OCI-LY3 (cell line): ENCODE data around the gene CUX1.
"Not testable (repeated sequence)": the region's sequence is repeated elsewhere in the genome, so short reads cannot be mapped to it uniquely, and the experiment has no call there.

Experiments used
- H2AFZ ChIP-seq: fragments of 200-600, 300-600 bp; shearing (Covaris generic); 2 replicates; pipeline ENCODE4 v1.6.0; 2014; ENCODE audit warnings: antibody characterized with exemption, low read depth, low read length
- H3K27ac ChIP-seq: fragments of 200-600, 300-600 bp; sonication (generic); 2 replicates; pipeline ENCODE4 v1.5.1; 2014; ENCODE audit warnings: mild to moderate bottlenecking, low read length, moderate library complexity, mixed read lengths
- H3K27me3 ChIP-seq: fragments of 200-600, 300-600 bp; sonication (generic); 2 replicates; pipeline ENCODE4 v1.6.1; 2014; ENCODE audit warnings: low read depth, low read length, mixed read lengths
- H3K36me3 ChIP-seq: fragments of 200-600, 300-600 bp; sonication (generic); replicated peaks from 2 replicates; pipeline ENCODE3; 2014; ENCODE audit warnings: low read depth, low read length, mixed read lengths
- H3K4me1 ChIP-seq: fragments of 300-600, 200-600 bp; sonication (generic); 2 replicates; pipeline ENCODE4 v1.6.1; 2014; ENCODE audit warnings: low read length, mixed read lengths
- H3K4me2 ChIP-seq: fragments of 200-600, 300-600 bp; sonication (generic); 2 replicates; pipeline ENCODE4 v1.6.1; 2014; ENCODE audit warnings: low read length, mixed read lengths
- H3K4me3 ChIP-seq: fragments of 300-600, 200-600 bp; sonication (generic); 2 replicates; pipeline ENCODE4 v1.5.1; 2014; ENCODE audit warnings: antibody characterized with exemption, mild to moderate bottlenecking, low read length, moderate library complexity
- H3K79me2 ChIP-seq: fragments of 300-600, 200-600 bp; shearing (Covaris generic); 2 replicates; pipeline ENCODE4 v1.6.1; 2014; ENCODE audit warnings: mild to moderate bottlenecking, low read length, mixed read lengths
- H3K9ac ChIP-seq: fragments of 300-600, 200-600 bp; shearing (Covaris generic); 2 replicates; pipeline ENCODE4 v1.6.0; 2014; ENCODE audit warnings: mild to moderate bottlenecking, low read length, moderate library complexity
- H3K9me3 ChIP-seq: fragments of 200-600, 300-600 bp; shearing (Covaris generic); 2 replicates; pipeline ENCODE4 v1.6.1; 2014; ENCODE audit warnings: low read length, mixed read lengths; ENCODE audit not compliant: insufficient read depth
- H4K20me1 ChIP-seq: fragments of 200-600, 300-600 bp; sonication (generic); 2 replicates; pipeline ENCODE4 v1.6.1; 2016; ENCODE audit warnings: low read length, mixed read lengths; ENCODE audit not compliant: insufficient read depth
- CTCF ChIP-seq: fragments of 200-600, 300-600 bp; sonication (generic); IDR thresholded peaks from 2 replicates; pipeline ENCODE4 v1.5.1; 2014; ENCODE audit warnings: antibody characterized with exemption, low read length, low read depth
- EZH2phosphoT487 ChIP-seq: fragments of 200-600 bp; shearing (Covaris generic); IDR thresholded peaks from 2 replicates; pipeline ENCODE4 v1.6.1; 2018; ENCODE audit warnings: antibody characterized with exemption, mixed run types, low read depth

The CUX1 gene

GRCh38 chr7:101792051-101792681 is 25.3 kb upstream of the CUX1 start:
- no peak overlapping the region for H3K4me2 ChIP-seq
- H3K27ac ChIP-seq = no peak overlapping the region
- H3K4me3 ChIP-seq = no peak overlapping the region

GRCh38 chr7:101792682-101793071 is 24.7 kb upstream of the CUX1 start:
- H3K4me3 ChIP-seq, H3K9me3 ChIP-seq, H2AFZ ChIP-seq, H3K9ac ChIP-seq, H3K79me2 ChIP-seq, H3K36me3 ChIP-seq, H4K20me1 ChIP-seq, H3K27ac ChIP-seq, H3K27me3 ChIP-seq, H3K4me2 ChIP-seq, H3K4me1 ChIP-seq: not testable (repeated sequence)

More at GRCh38 chr7:101792051-101792681, 25.3 kb upstream of the CUX1 start:
- H4K20me1 ChIP-seq = no peaks in the 10 kb centered on the region
- no peaks in the 10 kb centered on the region for H3K4me1 ChIP-seq
- no peaks in the 10 kb centered on the region for H3K9me3 ChIP-seq
- no peak overlapping the region for H3K9ac ChIP-seq
- no peaks in the 10 kb centered on the region for H3K36me3 ChIP-seq
- TF ChIP-seq CTCF = no peak
- no peak for TF ChIP-seq EZH2phosphoT487
- no peaks in the 10 kb centered on the region for H3K27me3 ChIP-seq
- H3K79me2 ChIP-seq = no peaks in the 10 kb centered on the region
- H2AFZ ChIP-seq = no peak overlapping the region

GRCh38 chr7:101795461-101795860 is 22.0 kb upstream of the CUX1 start:
- Histone ChIP-seq H3K27me3 (peaks cover 8% of the 10 kb centered on the region; the same call in 1 of the 2 replicates), H3K36me3 (no peaks in the 10 kb centered on the region), H3K27ac (no peak overlapping the region), H3K4me2 (no peak overlapping the region), H3K4me1 (no peaks in the 10 kb centered on the region), H3K79me2 (no peaks in the 10 kb centered on the region), H4K20me1 (no peaks in the 10 kb centered on the region), H3K9ac (no peak overlapping the region), H3K9me3 (no peaks in the 10 kb centered on the region), H2AFZ (no peak overlapping the region), H3K4me3 (no peak overlapping the region)
- TF ChIP-seq CTCF (no peak), EZH2phosphoT487 (no peak)

GRCh38 chr7:101798173-101798572 is 19.3 kb upstream of the CUX1 start:
- H2AFZ ChIP-seq, H3K4me1 ChIP-seq, H3K27me3 ChIP-seq, H3K79me2 ChIP-seq, H4K20me1 ChIP-seq, H3K9me3 ChIP-seq, H3K36me3 ChIP-seq, H3K4me3 ChIP-seq, H3K4me2 ChIP-seq, H3K9ac ChIP-seq, H3K27ac ChIP-seq: not testable (repeated sequence)

GRCh38 chr7:101803203-101804087 is 14.0 kb upstream of the CUX1 start:
- no peak overlapping the region for H2AFZ ChIP-seq
- no peaks in the 10 kb centered on the region for H3K4me1 ChIP-seq
- H3K9ac ChIP-seq = no peak overlapping the region
- no peaks in the 10 kb centered on the region for H3K9me3 ChIP-seq
- H3K27me3 ChIP-seq = peaks cover 33% of the 10 kb centered on the region
- no peak for TF ChIP-seq CTCF
- no peak for TF ChIP-seq EZH2phosphoT487
- no peaks in the 10 kb centered on the region for H3K36me3 ChIP-seq
- H3K27ac ChIP-seq = no peak overlapping the region
- no peaks in the 10 kb centered on the region for H4K20me1 ChIP-seq
- H3K4me3 ChIP-seq = no peak overlapping the region
- H3K79me2 ChIP-seq = no peaks in the 10 kb centered on the region
- no peak overlapping the region for H3K4me2 ChIP-seq
